B cell (primary cell): Measurements from ENCODE around the gene OTUD5.

Experiments used
- EZH2 ChIP-seq: IDR thresholded peaks from 2 replicates; pipeline ENCODE4 v1.6.1; 2012; ENCODE audit warnings: borderline replicate concordance, low read depth, mild to moderate bottlenecking, moderate library complexity, low read length; ENCODE audit not compliant: insufficient read depth, poor library complexity, severe bottlenecking
- TF ChIP-seq, protein P1 (sequence below): fragments of 200-600 bp; IDR thresholded peaks from one replicate; pipeline ENCODE4 v1.8.0; 2022; ENCODE audit warnings: antibody characterized with exemption, mild to moderate bottlenecking

DNA sequence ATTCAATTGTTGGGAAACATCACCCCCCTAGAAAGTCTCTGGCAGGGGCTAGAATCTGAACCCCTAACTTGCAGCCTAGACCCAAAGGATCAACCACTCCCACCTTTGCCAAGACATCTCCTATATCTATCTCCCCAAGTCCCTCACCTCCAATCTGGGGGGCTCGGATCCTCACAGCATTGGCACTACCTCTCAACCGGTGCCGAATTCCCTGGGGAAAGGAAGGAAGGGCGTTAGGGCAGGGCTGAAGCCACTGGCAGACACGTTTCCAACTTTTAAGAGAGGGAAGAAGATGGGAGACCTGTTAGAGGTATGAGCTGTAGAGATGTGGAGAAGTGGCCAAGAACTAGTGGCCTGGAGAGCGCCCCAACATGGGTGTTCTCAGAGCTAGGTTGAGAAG is 62.5 kb downstream of the OTUD5 start:
- TF ChIP-seq EZH2: no peak
- TF ChIP-seq, protein P1, sequence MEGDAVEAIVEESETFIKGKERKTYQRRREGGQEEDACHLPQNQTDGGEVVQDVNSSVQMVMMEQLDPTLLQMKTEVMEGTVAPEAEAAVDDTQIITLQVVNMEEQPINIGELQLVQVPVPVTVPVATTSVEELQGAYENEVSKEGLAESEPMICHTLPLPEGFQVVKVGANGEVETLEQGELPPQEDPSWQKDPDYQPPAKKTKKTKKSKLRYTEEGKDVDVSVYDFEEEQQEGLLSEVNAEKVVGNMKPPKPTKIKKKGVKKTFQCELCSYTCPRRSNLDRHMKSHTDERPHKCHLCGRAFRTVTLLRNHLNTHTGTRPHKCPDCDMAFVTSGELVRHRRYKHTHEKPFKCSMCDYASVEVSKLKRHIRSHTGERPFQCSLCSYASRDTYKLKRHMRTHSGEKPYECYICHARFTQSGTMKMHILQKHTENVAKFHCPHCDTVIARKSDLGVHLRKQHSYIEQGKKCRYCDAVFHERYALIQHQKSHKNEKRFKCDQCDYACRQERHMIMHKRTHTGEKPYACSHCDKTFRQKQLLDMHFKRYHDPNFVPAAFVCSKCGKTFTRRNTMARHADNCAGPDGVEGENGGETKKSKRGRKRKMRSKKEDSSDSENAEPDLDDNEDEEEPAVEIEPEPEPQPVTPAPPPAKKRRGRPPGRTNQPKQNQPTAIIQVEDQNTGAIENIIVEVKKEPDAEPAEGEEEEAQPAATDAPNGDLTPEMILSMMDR: no peak
